GM19324 (cell line): Measurements from ENCODE around the gene CEMIP.

ENCODE experiments used
- ATAC-seq: cut with Tn5 transposase; IDR thresholded peaks from one replicate; pipeline ENCODE4 v1.9.1; 2021; ENCODE audit warnings: mild to moderate bottlenecking, moderate library complexity; ENCODE audit not compliant: unreplicated experiment, low FRiP score

The CEMIP gene

DNA sequence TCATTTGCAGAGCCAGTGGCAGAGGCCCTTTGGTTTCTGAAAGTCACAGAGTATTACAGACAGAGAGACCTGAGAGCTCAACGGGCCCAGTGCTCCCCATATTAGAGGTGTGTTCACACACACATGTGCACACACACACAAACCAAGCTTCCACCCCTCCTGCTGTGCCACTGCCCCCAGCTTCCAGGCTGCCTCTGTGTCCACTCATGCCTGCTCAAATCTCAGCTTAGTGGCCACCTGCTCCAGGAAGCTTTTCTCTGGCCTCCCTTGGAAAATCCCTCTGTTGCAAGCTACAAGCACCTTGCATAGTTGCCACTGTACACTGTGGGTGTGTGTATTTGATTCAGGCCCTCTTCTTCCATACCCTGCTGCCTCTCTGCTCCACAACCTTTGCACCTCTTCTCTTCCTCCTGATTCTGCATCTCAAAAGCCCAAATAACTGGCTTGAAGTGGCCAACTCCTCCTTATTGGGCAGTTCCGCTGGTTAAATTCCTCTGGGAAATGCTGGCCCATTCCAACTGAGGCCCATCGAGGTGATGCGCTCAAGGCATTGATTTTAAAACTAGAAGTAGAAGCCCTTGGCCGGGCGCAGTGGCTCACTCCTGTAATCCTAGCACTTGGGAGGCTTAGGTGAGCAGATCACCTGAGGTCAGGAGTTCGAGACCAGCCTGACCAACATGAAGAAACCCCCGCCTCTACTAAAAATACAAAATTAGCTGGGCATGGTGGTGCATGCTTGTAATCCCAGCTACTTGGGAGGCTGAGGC lies 187.4 kb downstream of the CEMIP start:
- no peak for ATAC-seq

DNA sequence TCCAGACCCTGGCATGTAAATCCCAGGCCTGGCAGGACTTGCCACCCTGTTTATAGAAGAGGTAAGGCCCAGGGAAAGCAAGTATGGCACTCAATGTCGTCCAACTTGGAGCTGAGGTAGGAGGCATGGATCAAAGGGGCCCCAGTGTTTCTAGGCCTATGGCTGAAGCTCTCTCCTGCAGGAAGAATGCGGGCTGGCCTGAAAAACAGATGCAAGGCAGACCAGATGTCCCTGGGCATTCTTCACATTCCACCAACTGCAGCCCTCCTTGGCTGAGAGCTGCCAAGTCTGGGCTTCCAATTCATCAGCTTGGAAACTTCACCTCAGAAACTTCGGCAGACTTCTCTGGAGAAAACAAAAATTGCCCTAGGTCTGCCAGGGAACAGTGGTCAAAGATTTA lies 188.3 kb downstream of the CEMIP start:
- ATAC-seq, result no peak

- ATAC-seq, result no peak
Measured at GRCh38 chr15:80967991-80968510, 188.9 kb downstream of the CEMIP start.

GRCh38 chr15:80969316-80969715 lies 190.1 kb downstream of the CEMIP start:
- ATAC-seq, result no peak

GRCh38 chr15:80970018-80970657 lies 191.0 kb downstream of the CEMIP start:
- ATAC-seq, result no peak

DNA sequence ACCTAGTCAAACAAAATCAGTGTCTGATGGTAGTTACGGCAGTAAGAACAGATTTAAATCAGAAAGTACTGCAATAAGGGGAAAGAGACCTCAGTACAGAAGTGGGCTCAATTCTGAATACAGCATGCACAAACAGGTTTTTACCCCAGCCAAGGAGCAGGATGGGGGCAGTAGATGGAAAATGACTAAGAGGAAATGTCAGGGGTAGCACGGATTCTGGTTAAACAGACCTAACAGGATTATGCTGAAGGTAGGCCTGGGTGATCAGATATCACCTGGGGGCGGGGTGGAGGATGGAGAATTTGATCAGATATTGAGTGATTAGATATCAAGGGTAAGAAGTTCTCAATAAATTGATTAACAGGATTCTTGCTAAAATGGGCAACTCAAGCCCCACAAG lies 191.5 kb downstream of the CEMIP start:
- ATAC-seq, result no peak

DNA sequence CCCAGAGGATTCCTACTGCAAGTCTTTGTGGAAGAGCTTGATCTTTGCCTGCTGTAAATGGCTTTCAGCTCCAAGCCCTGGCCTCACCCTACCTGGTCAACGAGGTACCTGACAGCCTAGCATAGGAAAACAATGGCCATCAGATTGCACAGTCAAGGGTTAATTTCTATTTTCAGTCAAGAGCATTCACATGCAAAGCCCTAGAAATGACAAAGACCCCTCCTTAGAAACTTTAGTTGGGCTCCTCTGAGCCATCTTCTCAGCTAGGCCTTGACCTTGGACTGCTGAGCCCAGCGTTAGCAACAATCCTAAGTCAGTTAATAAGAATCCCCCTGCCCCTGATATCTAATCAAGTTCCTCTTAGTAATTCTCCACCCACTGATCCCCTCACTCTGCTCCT lies 192.0 kb downstream of the CEMIP start:
- no peak for ATAC-seq

- ATAC-seq, result no peak
Measured at GRCh38 chr15:80972276-80972675, 193.1 kb downstream of the CEMIP start.

DNA sequence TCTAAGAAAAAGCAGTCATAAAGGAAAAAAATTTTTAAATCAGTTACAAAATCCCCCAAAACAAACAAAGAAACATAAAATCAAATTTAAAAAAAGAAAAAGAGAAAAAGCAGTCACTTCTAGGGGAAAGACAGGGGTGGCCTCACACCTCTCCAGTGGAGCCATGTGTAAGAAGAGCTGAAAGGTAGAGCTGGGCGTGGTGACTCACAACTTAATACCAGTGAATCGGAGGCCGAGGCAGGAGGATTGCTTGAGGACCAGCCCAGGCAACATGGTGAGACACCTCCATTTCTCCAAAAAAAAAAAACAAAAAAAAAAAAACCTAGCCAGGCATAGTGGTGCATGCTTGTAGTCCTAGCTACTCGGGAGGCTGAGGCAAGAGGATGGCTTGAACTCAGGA lies 195.7 kb downstream of the CEMIP start:
- no peak for ATAC-seq

GRCh38 chr15:80976851-80977250 lies 197.7 kb downstream of the CEMIP start:
- no peak for ATAC-seq

DNA sequence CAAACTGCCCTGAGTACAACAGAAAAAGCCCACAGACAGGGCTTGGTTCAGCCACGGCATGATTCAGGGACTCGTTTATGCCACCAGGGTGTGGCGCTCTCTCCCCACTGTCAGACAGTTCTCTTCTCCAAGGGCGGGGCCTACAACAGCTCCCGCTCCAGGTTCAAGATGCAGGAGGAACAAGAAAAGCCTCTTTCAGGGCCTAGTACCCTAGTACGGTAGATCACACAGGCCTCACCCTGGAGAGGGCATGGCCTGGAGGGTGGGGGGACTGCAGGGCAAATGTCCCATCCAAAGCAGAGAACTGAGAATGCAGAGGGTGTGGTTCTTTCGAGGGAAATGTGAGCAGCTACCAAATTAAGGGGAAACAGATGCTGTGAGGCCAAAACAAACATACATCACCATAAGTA lies 198.5 kb downstream of the CEMIP start:
- ATAC-seq, result no peak

GRCh38 chr15:80978685-80979329 lies 199.6 kb downstream of the CEMIP start:
- no peak for ATAC-seq

DNA sequence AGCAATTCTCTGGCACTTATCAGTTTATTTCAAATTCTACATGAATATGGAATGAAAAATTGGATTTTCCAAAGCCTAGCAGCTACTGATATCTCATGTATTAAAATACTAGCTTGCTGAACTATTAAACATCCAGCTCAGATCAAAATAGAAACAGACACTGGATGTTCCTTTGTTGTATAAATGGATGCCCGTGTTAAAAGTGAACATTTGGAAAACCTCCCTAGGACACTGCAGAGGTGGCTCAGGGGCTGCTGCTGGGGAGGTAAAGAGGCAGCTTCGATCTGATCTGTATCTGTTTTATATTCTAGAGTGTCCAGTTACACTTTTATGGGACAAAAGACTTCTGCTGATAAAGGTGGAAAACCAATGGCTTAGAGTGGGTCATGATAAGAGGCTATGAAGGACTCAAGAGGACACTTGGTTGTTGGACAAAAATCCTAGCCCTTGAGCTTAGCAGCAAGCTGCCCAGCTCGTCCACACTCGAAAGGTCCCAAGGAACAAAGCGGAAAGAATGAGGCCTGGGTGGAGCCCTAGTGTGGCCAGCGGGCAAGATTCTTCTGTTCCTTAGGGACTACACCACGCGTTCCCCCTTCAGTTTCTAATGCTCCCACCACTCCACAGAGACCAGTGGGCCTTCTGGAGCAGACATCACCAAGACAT lies 200.5 kb downstream of the CEMIP start:
- ATAC-seq, result no peak

- ATAC-seq, result no peak
Measured at GRCh38 chr15:80982205-80982604, 203.0 kb downstream of the CEMIP start.

GRCh38 chr15:80982839-80983238 lies 203.7 kb downstream of the CEMIP start:
- ATAC-seq, result no peak

DNA sequence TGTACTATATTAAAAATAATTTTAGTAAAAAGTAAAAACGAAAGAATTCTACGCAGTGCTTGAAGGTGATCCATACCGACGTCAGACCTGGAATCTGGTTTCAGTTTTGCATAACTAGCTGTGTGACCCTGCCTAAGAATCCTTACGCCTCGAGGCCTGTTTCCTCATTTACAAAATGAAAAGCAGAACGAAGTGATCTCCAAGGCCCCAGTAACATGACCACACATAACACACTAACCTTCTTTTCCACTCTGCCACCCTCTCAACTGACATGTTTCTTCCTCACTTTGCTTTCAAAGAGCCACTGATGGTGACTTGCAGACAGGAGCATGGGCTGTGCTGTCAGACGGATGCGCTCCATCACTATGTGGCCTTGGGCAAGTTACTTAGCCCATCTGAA lies 205.7 kb downstream of the CEMIP start:
- ATAC-seq, result no peak

- no peak for ATAC-seq
Measured at GRCh38 chr15:80985981-80986380, 206.8 kb downstream of the CEMIP start.

- ATAC-seq, result no peak
Measured at GRCh38 chr15:80986487-80986886, 207.3 kb downstream of the CEMIP start.

DNA sequence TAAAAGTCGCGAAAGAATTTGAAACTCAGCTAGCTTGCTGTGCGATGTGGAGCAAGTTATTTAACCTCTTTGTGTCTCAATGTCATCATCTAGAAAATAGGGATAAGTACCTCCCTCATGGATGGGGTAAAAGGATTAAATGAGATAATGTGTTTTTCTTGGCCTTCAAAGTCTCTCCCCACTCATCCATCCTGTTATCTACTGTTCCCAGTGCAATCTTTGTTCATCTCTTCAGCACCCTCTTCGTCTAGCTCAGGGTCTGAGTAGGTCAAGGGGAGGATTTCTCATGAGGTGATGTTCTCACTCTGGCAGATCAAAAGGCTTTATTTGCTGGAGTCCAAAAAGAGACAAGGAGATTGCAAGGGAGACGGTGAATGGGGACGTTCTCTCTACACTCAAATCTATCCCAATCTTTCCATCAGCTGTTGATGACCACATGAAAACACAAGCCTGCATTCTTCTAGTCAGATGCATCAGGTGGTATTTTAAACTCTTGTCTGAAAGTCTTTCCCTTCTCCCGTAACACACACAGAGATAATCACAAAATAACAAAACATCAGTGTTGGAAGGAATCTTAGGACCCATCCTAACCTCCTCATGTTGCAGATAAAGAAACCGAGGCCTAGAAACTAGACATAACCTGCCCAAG lies 209.1 kb downstream of the CEMIP start:
- ATAC-seq, result no peak

GRCh38 chr15:80989081-80989517 lies 209.9 kb downstream of the CEMIP start:
- no peak for ATAC-seq
